Prostate gland (tissue), 2 donors: ENCODE results near the gene MAD1L1.

Source experiments
- CTCF ChIP-seq, 4 experiments: fragments of 200-600 bp in 2 of 4; fragments of 450-650 bp in 2 of 4; sonication (generic) in 2 of 4; IDR thresholded peaks; 1 replicate in 3 of 4; 2 replicates in 1 of 4; pipeline ENCODE4 v1.5.1; 2016 to 2019; ENCODE audit warnings: antibody characterized with exemption in 4 of 4, mild to moderate bottlenecking in 2 of 4, moderate library complexity in 2 of 4
- POLR2A ChIP-seq: fragments of 450-650 bp; IDR thresholded peaks from one replicate; pipeline ENCODE4 v1.6.1; 2016; ENCODE audit warnings: antibody characterized with exemption, mild to moderate bottlenecking
- POLR2AphosphoS5 ChIP-seq: sonication (generic); formaldehyde crosslinking; IDR thresholded peaks from one replicate; pipeline ENCODE4 v1.6.1; 2017; ENCODE audit warnings: antibody characterized with exemption

GRCh38 chr7:1926908-1927306 lies 305.8 kb downstream of the MAD1L1 start:
- TF ChIP-seq POLR2A (no peak), CTCF (IDR thresholded peaks at IDR 0.05) (no peak), POLR2AphosphoS5 (no peak)
